GM10847 (cell line): ENCODE results near the gene NECTIN1.

ENCODE experiments used
- POLR2A ChIP-seq: IDR thresholded peaks from 2 replicates; pipeline ENCODE4 v1.6.1; 2011; ENCODE audit not compliant: insufficient read length; ENCODE audit errors: extremely low read depth

Gene NECTIN1

DNA sequence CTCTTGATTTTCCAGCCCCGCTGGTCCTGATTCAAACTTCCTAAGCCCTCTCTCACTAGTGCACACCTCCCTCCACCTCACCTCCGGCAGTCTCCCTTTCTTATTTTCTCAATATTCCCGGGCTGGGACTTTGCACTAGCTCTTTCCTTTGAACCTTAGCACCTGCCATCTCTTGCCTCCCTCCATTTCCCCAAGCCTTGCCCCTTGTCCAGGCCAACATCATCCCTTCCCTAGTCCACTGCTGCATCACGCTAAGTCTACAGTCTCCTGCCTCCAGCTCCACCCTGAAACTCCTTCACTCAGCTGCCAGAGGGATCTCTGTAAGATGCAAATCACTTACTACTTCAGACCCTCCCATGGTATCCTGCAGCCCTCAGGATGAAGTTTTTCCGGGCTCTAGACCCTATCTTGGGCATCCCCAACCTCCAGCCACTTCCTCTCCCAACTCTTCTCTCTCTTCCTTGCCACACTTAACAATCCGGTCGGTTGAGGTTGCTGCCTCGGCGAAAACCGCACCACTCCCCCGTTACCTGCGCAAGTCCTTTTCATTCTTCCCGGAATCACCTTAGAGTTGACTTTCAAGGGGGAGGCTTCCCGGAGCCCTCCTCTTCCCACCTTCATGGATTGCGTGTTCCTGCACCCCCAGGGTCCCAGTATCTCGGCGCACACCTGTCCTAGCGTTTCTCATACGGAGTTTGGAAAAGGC, 42.7 kb downstream of the NECTIN1 start:
- TF ChIP-seq POLR2A, result no peak

DNA sequence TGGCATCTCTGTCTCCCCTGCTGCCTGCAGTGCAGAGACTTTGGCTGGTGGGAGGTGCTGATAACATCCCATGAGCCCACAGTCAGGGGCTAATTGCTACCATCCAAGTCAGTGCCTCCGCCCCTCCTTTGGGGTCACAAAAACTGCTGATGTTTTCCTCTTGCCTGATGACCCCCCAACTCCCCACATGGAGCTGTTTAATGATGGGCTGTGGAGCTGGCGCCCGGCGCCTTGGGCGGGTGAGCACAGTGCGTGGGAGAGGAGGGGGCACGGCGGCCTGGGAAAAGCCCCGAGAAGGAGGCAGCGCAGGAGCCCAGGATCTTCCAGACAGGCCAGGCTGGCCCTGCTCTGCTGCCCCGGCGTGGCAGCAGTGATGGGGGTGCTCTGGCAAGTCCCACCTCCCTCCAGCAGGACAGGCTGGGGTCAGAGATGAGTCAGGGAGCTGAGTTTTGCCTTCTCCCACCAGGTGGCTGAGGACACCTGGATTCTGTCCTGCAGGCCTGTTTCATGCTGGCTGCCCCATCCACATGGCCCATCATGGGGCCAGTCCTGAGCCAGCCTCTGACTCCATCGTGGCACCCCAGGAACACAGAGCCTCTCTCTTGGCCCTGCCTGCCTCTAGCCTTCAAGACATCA, 43.8 kb downstream of the NECTIN1 start:
- no peak for TF ChIP-seq POLR2A

DNA sequence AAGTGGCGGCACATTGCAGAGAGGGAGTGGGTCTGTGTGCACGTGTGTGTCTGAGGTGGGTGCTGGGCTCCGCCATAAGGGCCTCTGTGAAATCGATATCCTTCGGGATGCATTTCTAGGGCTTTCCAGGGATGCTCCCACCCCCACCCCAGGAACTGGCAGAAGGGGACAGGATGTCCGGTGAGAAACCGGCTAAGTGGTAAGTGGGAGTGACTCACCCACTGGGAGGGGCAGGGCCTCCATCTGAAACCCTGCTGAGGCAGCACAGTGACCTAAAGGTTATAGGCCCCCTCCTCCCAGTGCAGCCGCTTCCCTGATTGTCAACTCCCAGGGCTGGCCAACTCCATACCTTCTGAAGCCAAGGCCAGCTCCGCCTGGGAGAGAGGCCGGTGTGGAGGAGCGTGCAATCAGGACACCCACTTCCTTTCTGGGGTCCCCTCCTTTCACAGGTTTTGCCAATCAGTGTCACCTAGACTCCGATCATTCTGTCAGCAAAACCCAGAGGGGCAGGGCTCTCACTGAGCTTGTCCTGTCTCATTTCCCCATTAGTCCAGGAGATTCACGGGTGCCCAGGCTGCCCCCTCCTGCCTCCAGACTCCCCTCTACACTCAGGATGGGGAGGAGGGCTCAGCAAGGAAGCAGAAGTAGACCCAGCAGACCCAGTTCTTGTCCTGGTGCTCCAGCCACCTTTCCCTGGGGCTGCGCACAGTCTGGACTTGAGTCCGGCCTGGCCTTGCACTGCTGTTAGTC, 44.5 kb downstream of the NECTIN1 start:
- TF ChIP-seq POLR2A, result no peak

DNA sequence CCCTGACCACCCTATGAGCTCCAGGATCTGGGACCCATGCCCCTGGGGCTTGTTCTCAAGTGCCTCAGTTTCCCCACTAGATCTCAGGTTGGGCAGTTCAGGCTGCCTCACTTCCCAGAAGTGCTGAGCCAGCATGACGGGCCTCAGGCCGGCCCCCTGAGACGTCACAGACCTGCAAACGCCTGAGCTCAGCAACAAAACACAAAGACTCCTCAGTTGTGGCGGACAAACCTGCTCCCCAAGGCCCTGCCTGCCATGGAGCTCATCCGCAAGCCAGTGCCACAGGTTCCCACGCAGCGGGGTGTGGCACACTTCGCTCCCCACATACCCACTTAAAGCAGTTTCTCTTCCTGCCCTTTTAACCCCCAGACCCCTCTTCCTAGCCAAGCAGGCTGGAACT, 45.2 kb downstream of the NECTIN1 start:
- TF ChIP-seq POLR2A, result no peak

DNA sequence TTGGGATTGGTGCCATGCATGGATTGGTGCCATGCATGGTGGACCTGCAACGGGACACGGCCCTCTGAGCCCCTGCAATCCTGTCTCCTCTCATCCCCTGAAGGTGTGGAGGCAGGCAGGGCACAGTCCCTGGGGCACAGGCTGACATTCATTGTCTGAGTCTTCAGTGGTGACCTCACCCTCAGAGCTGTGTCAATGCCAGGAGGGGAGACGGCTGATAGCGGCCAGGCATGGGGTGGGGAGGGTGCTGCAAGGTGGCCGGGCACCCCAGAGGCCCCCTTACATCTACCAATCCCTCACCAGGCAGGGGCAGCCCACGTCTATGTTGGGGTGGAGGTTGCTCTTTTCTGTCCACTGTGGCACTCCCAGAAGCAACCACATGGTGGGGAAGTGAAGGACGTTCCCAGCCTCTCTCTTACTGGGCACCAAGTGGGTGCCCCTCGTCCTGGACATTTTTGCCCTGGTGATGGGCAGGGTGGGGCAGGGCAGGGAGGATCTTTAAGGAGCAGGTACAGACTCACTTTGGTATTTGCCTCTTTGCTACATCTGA, 47.6 kb downstream of the NECTIN1 start:
- TF ChIP-seq POLR2A, result no peak

DNA sequence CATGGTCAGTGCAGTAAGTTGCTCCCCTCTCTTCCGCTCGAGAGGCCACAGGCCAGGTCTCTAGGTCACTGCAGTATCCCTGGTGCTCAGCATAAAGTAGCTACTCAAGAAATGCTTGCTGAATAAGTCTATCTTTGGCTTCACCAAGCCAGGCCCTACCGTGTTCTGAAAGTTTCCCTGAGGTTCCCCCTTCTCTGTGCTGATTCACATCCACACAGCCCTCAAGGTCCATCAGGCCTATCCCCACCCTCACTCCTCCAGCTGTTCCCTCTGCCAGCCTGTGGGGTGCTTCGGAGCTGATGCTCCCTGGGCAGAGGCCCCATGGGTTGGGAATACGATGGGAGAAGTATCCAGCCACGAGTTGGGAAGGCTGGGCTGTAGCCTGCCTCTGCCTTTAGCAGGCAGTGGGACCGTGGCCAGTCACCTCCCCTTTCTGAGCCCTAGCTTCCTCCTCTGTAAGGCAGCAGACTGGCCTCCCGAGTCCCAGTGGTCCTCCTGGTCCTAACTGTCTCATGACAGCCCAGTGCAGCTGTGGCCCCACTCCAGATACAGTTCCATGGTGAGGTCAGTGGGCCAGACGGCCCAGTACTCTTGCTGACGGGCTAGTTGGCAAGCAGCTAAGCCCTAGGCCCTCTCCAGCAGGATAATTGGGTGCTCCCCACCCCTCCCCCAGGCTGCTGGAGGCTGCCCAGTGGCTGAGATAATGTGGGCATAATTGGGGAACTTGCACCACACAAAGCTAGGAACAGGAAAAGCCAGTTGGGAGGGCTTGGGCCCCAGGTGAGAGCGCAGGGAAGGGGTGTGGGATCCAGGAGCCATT, 48.2 kb downstream of the NECTIN1 start:
- no peak for TF ChIP-seq POLR2A

DNA sequence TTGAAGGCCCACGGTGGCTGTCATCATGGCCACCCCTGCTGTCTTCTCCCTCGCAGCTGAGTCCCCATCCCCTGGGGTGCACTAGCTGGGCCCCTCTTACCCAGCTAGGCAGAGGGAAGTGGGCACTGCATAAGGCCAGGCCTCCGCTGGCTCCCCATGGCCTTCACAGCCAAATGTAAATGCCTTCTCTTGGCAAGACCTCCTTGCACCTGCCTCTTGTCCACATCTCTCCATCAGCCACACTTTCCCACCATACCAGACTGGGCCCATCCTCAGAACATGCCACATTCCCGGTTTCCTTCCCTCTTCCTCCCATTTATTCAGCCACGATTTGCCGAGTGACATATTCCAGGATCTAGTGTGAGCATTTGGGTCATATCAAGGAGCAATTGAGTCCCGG, 49.7 kb downstream of the NECTIN1 start:
- TF ChIP-seq POLR2A, result no peak

DNA sequence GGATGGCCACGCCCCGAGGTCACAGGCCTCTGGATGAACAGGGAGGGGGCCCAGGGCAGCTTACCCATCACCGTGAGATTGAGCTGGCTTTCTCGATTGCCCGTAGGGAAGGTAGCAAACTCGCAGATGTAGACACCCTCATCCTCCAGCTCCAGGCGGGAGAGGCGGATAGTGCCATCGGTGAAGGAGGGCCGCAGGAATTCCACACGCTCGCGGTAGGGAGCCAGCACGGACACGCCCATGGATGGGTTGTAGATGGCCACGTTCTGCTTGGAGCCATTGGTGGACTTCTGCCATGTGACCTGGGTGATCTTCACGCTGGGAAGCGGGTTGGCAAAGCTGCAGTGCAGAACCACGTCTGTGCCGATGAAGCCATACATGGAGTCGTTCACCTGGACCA, 50.6 kb downstream of the NECTIN1 start:
- no peak for TF ChIP-seq POLR2A

DNA sequence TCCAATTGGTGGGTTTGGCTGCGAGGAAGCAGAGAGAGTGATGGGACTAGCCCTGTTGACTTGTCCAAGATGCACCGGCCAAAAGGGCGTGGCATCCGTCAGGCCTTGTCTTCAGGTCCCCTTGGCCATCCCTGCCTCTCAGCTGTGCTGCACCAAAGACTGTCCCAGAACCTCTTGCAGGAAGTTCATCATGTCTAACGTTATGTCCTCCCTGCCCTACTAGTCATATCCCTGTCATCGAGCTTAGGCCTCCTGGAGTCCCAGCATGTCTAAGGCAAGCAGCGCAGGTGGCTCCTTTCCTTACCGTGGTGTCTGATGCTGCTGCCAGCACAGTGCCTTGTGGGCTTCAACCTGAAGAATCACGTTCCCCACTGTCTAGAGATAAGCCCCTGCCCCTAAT, 51.2 kb downstream of the NECTIN1 start:
- TF ChIP-seq POLR2A, result no peak

DNA sequence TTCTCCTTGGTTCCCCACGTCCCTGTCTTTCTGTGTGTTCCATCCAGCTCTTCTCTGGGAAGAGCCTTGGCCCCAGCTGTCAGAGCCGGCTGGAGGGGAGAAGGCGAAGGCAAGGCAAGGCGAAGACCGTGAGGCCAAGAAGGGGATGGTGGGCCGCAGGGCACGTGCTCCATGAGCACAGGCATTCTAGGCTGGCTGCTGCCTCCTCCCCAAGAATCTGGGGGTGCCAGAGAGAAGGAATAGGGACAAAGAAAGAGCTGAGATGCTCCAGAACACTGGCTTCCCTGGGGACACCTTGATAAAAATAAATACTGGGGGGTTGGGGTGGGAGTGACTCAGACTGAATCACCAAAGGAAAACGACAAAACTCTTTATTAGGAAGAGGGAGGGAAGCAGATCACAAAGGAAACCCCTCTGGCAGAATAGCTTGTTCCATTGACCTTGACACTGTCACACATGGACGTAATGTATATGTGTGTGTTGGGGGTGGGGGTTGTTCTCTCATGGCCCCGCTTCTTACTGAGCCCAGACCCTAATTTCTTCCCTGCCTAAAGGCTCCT, 52.5 kb downstream of the NECTIN1 start:
- TF ChIP-seq POLR2A, result no peak

DNA sequence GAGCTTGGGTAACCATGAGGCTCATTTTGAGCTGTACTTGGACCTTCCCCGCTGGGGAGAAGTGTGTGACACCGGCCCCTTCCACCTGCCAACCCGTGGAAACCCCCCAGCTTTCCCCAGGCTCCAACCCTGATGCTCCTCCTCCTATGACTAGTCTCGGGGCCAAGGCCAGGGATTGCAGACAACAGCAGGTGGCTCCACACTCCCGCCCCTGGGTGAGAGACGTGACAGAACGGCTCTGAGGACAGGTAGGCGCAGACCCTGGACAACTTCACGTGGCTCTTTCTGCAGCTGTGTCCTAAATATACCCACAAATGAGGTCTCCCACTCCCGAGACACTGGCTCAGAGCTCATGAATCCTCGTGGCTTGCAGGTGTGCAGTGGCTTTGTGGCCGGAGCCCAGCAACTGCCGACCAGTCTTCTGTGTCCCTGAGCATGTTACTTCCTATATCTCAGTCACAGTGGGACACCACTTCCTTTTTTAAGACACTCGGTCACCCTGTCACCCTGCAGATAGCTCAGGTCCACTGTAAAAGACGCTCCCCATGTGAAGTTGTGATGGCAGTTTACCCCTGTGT, 55.2 kb downstream of the NECTIN1 start:
- no peak for TF ChIP-seq POLR2A

DNA sequence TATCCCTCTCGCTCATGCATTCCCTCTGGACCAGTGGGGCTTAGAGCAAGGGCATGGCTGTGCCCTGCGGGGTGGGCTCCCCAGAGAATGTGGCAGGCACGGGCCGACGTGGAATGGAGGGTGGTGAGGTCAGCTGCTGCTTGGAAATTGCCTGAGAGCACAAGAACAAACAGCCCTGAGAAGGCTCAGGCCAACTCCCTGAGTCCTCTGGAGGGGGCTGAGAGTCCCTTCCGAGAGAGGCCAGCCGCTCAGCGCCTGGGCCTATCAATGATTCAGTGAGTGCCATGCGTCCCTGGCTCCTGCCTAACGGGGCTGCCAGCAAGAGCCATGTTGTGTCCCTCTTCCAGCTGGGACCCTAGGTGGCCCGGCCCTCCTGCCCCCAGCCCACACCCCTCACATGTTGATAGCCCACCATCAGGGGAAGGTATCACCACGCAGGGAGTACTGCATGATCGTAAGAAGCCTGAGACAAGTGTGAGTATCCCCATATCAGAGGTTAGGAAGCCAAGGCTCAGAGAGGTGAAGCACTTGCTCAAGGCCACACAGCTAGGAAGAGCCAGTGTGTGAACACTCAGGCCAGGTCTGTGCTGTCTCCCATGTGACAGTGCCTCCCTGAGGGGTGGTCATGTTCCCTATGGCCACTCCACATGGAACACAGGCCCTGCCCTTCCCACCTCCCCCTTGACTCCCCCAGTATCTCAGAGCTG, 55.8 kb downstream of the NECTIN1 start:
- TF ChIP-seq POLR2A, result no peak

DNA sequence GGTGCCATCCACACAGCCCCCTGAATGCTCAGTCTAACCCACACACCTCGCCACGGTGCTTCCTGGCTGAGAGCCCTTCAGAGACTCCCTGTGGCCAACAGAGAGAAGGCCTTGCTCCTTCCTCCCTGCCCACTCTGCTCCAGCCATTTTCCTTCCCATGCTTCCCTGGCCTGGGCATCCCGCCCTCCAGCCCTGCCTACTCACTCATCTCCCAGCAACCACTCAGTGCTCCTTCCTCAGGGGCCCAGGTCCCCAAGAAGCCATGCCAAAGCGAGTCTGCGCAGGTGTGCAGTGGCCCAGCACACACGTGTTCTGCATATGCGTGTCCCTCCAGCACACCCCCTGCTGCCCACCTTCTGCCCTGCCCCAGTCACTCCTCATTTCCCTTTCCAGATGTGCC, 56.4 kb downstream of the NECTIN1 start:
- TF ChIP-seq POLR2A, result no peak

DNA sequence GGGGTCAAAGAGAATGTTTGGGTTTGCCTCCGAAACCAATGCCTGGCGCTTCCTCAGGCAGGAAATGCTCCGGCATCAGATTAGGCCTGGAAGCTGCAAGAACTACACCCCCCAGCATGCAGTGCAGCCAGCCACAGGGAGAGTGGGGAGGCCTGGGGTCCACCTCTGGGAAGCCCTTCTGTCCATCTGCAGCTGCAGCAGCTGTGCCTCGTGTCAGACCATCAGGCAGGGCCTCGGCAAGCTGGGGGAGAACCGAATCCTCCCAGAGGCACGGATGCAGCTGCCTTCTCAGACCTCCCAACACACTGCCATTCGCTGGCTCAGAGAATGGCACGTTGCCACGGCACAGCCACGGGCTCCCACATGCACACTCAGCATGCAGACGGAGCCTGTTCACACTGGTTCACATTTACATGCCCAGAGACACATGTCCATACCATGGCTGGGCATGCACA, 57.4 kb downstream of the NECTIN1 start:
- TF ChIP-seq POLR2A, result no peak

DNA sequence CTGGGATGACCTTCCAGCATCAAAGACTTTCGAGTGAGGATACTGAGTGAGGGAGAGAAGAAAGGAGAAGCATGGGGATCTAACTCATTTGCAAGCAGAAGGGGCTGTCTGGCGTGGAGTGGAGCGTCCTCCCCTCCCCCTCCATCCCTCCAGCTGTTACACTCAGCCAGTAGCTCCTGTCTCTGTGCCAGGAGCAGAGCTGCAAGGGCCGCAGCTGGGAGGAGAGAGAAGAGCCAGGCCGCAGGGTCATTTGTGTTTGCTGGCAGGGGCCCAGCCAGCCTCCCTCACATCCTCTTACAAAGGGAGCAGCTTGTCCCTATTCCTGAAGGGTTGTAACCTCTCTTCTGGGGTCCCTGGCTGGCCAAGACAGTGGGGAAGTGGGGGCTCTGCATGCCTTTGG, 57.9 kb downstream of the NECTIN1 start:
- no peak for TF ChIP-seq POLR2A
